ENCODE data around the gene CDH4.
"Not testable (repeated sequence)": the region's sequence is repeated elsewhere in the genome, so short reads cannot be mapped to it uniquely, and the experiment has no call there.

Gene CDH4

GRCh38 chr20:61958773-61959700 lies 707.0 kb downstream of the CDH4 start:
- no peak for DNase-seq

- DNase-seq: no peak
Measured at GRCh38 chr20:61960836-61961235, 708.8 kb downstream of the CDH4 start.

GRCh38 chr20:61963149-61963548 lies 711.1 kb downstream of the CDH4 start:
- DNase-seq: no peak

GRCh38 chr20:61963885-61964674 lies 712.0 kb downstream of the CDH4 start:
- no peak for DNase-seq

- DNase-seq: no peak
Measured at GRCh38 chr20:61964675-61965605, 712.9 kb downstream of the CDH4 start.

GRCh38 chr20:61965606-61966491 lies 713.8 kb downstream of the CDH4 start:
- no peak for DNase-seq

GRCh38 chr20:61966492-61967244 lies 714.6 kb downstream of the CDH4 start:
- DNase-seq: no peak

- DNase-seq: no peak
Measured at GRCh38 chr20:61967300-61967699, 715.2 kb downstream of the CDH4 start.

GRCh38 chr20:61968036-61968810 lies 716.2 kb downstream of the CDH4 start:
- no peak for DNase-seq

- no peak for DNase-seq
Measured at GRCh38 chr20:61968932-61969331, 716.9 kb downstream of the CDH4 start.

GRCh38 chr20:61969806-61970205 lies 717.7 kb downstream of the CDH4 start:
- DNase-seq: no peak

GRCh38 chr20:61970357-61970756 lies 718.3 kb downstream of the CDH4 start:
- DNase-seq: no peak

GRCh38 chr20:61971595-61971994 lies 719.5 kb downstream of the CDH4 start:
- not testable (repeated sequence) for DNase-seq

- DNase-seq: no peak
Measured at GRCh38 chr20:61972636-61973508, 720.8 kb downstream of the CDH4 start.

GRCh38 chr20:61973515-61974356 lies 721.7 kb downstream of the CDH4 start:
- DNase-seq: no peak

- no peak for DNase-seq
Measured at GRCh38 chr20:61974357-61974665, 722.2 kb downstream of the CDH4 start.

- no peak for DNase-seq
Measured at GRCh38 chr20:61975407-61976129, 723.5 kb downstream of the CDH4 start.

- no peak for DNase-seq
Measured at GRCh38 chr20:61976263-61976643, 724.2 kb downstream of the CDH4 start.
